Activated CD8-positive, alpha-beta memory T cell treated with anti-CD3 and anti-CD28 coated beads for 48 hours (primary cell): Measurements from ENCODE around the gene TSHB.
A peak's percentile ranks its signal among the peaks of the same experiment; 100 is the strongest.

Experiments used
- DNase-seq, 3 experiments: peaks; one replicate each; pipeline ENCODE4 v3.0.0-alpha.2; 2020; ENCODE audit warnings: low read depth in 2 of 3, low spot score in 2 of 3

TSHB gene

GRCh38 chr1:115059316-115059715 is 29.7 kb downstream of the TSHB start:
- DNase-seq = no peak

- no peak for DNase-seq
Observed at GRCh38 chr1:115060501-115060900, 30.9 kb downstream of the TSHB start.

GRCh38 chr1:115062542-115063004 is 32.9 kb downstream of the TSHB start:
- DNase-seq = peak; percentile 44 to 83 (median 63)

- no peak for DNase-seq
Observed at GRCh38 chr1:115063228-115063901, 33.7 kb downstream of the TSHB start.

- no peak for DNase-seq
Observed at GRCh38 chr1:115064461-115064860, 34.8 kb downstream of the TSHB start.

GRCh38 chr1:115065021-115065420 is 35.4 kb downstream of the TSHB start:
- no peak for DNase-seq

GRCh38 chr1:115067161-115067859 is 37.7 kb downstream of the TSHB start:
- no peak for DNase-seq

GRCh38 chr1:115068826-115069585 is 39.4 kb downstream of the TSHB start:
- DNase-seq = no peak

- DNase-seq = no peak
Observed at GRCh38 chr1:115069659-115070308, 40.2 kb downstream of the TSHB start.

- no peak for DNase-seq
Observed at GRCh38 chr1:115071012-115071664, 41.5 kb downstream of the TSHB start.

GRCh38 chr1:115073298-115074087 is 43.9 kb downstream of the TSHB start:
- DNase-seq = no peak

- no peak for DNase-seq
Observed at GRCh38 chr1:115074839-115075534, 45.4 kb downstream of the TSHB start.

GRCh38 chr1:115076384-115076915 is 46.8 kb downstream of the TSHB start:
- no peak for DNase-seq

- no peak for DNase-seq
Observed at GRCh38 chr1:115077286-115077983, 47.8 kb downstream of the TSHB start.

- no peak for DNase-seq
Observed at GRCh38 chr1:115077984-115078330, 48.3 kb downstream of the TSHB start.

- no peak for DNase-seq
Observed at GRCh38 chr1:115078708-115079107, 49.1 kb downstream of the TSHB start.

GRCh38 chr1:115082949-115083348 is 53.3 kb downstream of the TSHB start:
- DNase-seq = no peak
